Measurements from ENCODE around the gene ARRDC4.

GRCh38 chr15:97976129-97976528 is 15.6 kb downstream of the ARRDC4 start:
- no peak for TF ChIP-seq CTCF (IDR thresholded peaks at IDR 0.05)
- TF ChIP-seq POLR2A (IDR thresholded peaks at IDR 0.05) = no peak
